ENCODE measurements around the gene GALNT1.

The GALNT1 gene

GRCh38 chr18:35733408-35733807 lies 151.9 kb downstream of the GALNT1 start:
- H3K36me3 ChIP-seq (ENCODE audit: control insufficient read depth, low read length): no peaks in the 10 kb centered on the region
- no peak for TF ChIP-seq CTCF (IDR thresholded peaks at IDR 0.05; ENCODE audit: low read depth, low read length, poor library complexity, severe bottlenecking)
- no peak for TF ChIP-seq EZH2phosphoT487 (IDR thresholded peaks at IDR 0.05; ENCODE audit: borderline replicate concordance, low read length)
- H3K4me3 ChIP-seq (ENCODE audit: low read length): no peak overlapping the region
- no peaks in the 10 kb centered on the region for H3K4me1 ChIP-seq (ENCODE audit: control insufficient read depth, low read length)
- H3K27me3 ChIP-seq (ENCODE audit: control insufficient read depth, low read length): 0 out of 2 replicates have a peak, but pooled peaks cover 4% of the 10 kb centered on the region
- no peak overlapping the region for H3K27ac ChIP-seq (ENCODE audit: low read depth, low read length)
- no peak overlapping the region for H3K4me2 ChIP-seq (ENCODE audit: low read length)
- no peaks in the 10 kb centered on the region for H4K20me1 ChIP-seq (ENCODE audit: control insufficient read depth, insufficient read depth, low read depth, low read length)
- no peaks in the 10 kb centered on the region for H3F3A ChIP-seq (ENCODE audit: control insufficient read depth, insufficient read depth)
- H3K79me2 ChIP-seq (ENCODE audit: control insufficient read depth, low read length): no peaks in the 10 kb centered on the region
- no peaks in the 10 kb centered on the region for H3K9me2 ChIP-seq (replicated peaks; ENCODE audit: control insufficient read depth, low read length)
- no peaks in the 10 kb centered on the region for H3K9me3 ChIP-seq (ENCODE audit: control insufficient read depth, insufficient read depth, low read length)

- Histone ChIP-seq H3F3A (ENCODE audit: control insufficient read depth, insufficient read depth) (no peaks in the 10 kb centered on the region), H3K79me2 (ENCODE audit: control insufficient read depth, low read length) (no peaks in the 10 kb centered on the region), H3K27me3 (ENCODE audit: control insufficient read depth, low read length) (0 out of 2 replicates have a peak, but pooled peaks cover 4% of the 10 kb centered on the region), H4K20me1 (ENCODE audit: control insufficient read depth, insufficient read depth, low read depth, low read length) (no peaks in the 10 kb centered on the region), H3K9me3 (ENCODE audit: control insufficient read depth, insufficient read depth, low read length) (no peaks in the 10 kb centered on the region), H3K4me2 (ENCODE audit: low read length) (no peak overlapping the region), H3K4me1 (ENCODE audit: control insufficient read depth, low read length) (no peaks in the 10 kb centered on the region), H3K4me3 (ENCODE audit: low read length) (no peak overlapping the region), H3K36me3 (ENCODE audit: control insufficient read depth, low read length) (no peaks in the 10 kb centered on the region), H3K27ac (ENCODE audit: low read depth, low read length) (no peak overlapping the region), H3K9me2 (replicated peaks; ENCODE audit: control insufficient read depth, low read length) (no peaks in the 10 kb centered on the region)
- no peak for TF ChIP-seq CTCF (IDR thresholded peaks at IDR 0.05; ENCODE audit: low read depth, low read length, poor library complexity, severe bottlenecking)
- TF ChIP-seq EZH2phosphoT487 (IDR thresholded peaks at IDR 0.05; ENCODE audit: borderline replicate concordance, low read length): no peak
Measured at GRCh38 chr18:35736696-35737095, 155.2 kb downstream of the GALNT1 start.

GRCh38 chr18:35739778-35740177 lies 158.2 kb downstream of the GALNT1 start:
- Histone ChIP-seq H3K9me2 (replicated peaks; ENCODE audit: control insufficient read depth, low read length) (no peaks in the 10 kb centered on the region), H3K4me1 (ENCODE audit: control insufficient read depth, low read length) (no peaks in the 10 kb centered on the region), H4K20me1 (ENCODE audit: control insufficient read depth, insufficient read depth, low read depth, low read length) (no peaks in the 10 kb centered on the region), H3K27ac (ENCODE audit: low read depth, low read length) (no peak overlapping the region), H3F3A (ENCODE audit: control insufficient read depth, insufficient read depth) (no peaks in the 10 kb centered on the region), H3K4me2 (ENCODE audit: low read length) (no peak overlapping the region), H3K36me3 (ENCODE audit: control insufficient read depth, low read length) (no peaks in the 10 kb centered on the region), H3K27me3 (ENCODE audit: control insufficient read depth, low read length) (0 out of 2 replicates have a peak, but pooled peaks cover 4% of the 10 kb centered on the region), H3K79me2 (ENCODE audit: control insufficient read depth, low read length) (no peaks in the 10 kb centered on the region), H3K9me3 (ENCODE audit: control insufficient read depth, insufficient read depth, low read length) (no peaks in the 10 kb centered on the region; the same call in 1 of the 2 replicates), H3K4me3 (ENCODE audit: low read length) (no peak overlapping the region)
- TF ChIP-seq CTCF (IDR thresholded peaks at IDR 0.05; ENCODE audit: low read depth, low read length, poor library complexity, severe bottlenecking) (no peak), EZH2phosphoT487 (IDR thresholded peaks at IDR 0.05; ENCODE audit: borderline replicate concordance, low read length) (no peak)
